OCI-LY3 (cell line): ENCODE data around the gene USF3.

Experiments used
- H2AFZ ChIP-seq: fragments of 200-600, 300-600 bp; shearing (Covaris generic); 2 replicates; pipeline ENCODE4 v1.6.0; 2014; ENCODE audit warnings: antibody characterized with exemption, low read depth, low read length
- H3K27ac ChIP-seq: fragments of 200-600, 300-600 bp; sonication (generic); 2 replicates; pipeline ENCODE4 v1.5.1; 2014; ENCODE audit warnings: mild to moderate bottlenecking, low read length, moderate library complexity, mixed read lengths
- H3K27me3 ChIP-seq: fragments of 200-600, 300-600 bp; sonication (generic); 2 replicates; pipeline ENCODE4 v1.6.1; 2014; ENCODE audit warnings: low read depth, low read length, mixed read lengths
- H3K36me3 ChIP-seq: fragments of 200-600, 300-600 bp; sonication (generic); replicated peaks from 2 replicates; pipeline ENCODE3; 2014; ENCODE audit warnings: low read depth, low read length, mixed read lengths
- H3K4me1 ChIP-seq: fragments of 300-600, 200-600 bp; sonication (generic); 2 replicates; pipeline ENCODE4 v1.6.1; 2014; ENCODE audit warnings: low read length, mixed read lengths
- H3K4me2 ChIP-seq: fragments of 200-600, 300-600 bp; sonication (generic); 2 replicates; pipeline ENCODE4 v1.6.1; 2014; ENCODE audit warnings: low read length, mixed read lengths
- H3K4me3 ChIP-seq: fragments of 300-600, 200-600 bp; sonication (generic); 2 replicates; pipeline ENCODE4 v1.5.1; 2014; ENCODE audit warnings: antibody characterized with exemption, mild to moderate bottlenecking, low read length, moderate library complexity
- H3K79me2 ChIP-seq: fragments of 300-600, 200-600 bp; shearing (Covaris generic); 2 replicates; pipeline ENCODE4 v1.6.1; 2014; ENCODE audit warnings: mild to moderate bottlenecking, low read length, mixed read lengths
- H3K9ac ChIP-seq: fragments of 300-600, 200-600 bp; shearing (Covaris generic); 2 replicates; pipeline ENCODE4 v1.6.0; 2014; ENCODE audit warnings: mild to moderate bottlenecking, low read length, moderate library complexity
- H3K9me3 ChIP-seq: fragments of 200-600, 300-600 bp; shearing (Covaris generic); 2 replicates; pipeline ENCODE4 v1.6.1; 2014; ENCODE audit warnings: low read length, mixed read lengths; ENCODE audit not compliant: insufficient read depth
- H4K20me1 ChIP-seq: fragments of 200-600, 300-600 bp; sonication (generic); 2 replicates; pipeline ENCODE4 v1.6.1; 2016; ENCODE audit warnings: low read length, mixed read lengths; ENCODE audit not compliant: insufficient read depth
- EZH2phosphoT487 ChIP-seq: fragments of 200-600 bp; shearing (Covaris generic); IDR thresholded peaks from 2 replicates; pipeline ENCODE4 v1.6.1; 2018; ENCODE audit warnings: antibody characterized with exemption, mixed run types, low read depth
- TF ChIP-seq, protein P1 (sequence below): fragments of 200-600, 300-600 bp; sonication (generic); IDR thresholded peaks from 2 replicates; pipeline ENCODE4 v1.5.1; 2014; ENCODE audit warnings: antibody characterized with exemption, low read length, low read depth

Gene USF3

DNA sequence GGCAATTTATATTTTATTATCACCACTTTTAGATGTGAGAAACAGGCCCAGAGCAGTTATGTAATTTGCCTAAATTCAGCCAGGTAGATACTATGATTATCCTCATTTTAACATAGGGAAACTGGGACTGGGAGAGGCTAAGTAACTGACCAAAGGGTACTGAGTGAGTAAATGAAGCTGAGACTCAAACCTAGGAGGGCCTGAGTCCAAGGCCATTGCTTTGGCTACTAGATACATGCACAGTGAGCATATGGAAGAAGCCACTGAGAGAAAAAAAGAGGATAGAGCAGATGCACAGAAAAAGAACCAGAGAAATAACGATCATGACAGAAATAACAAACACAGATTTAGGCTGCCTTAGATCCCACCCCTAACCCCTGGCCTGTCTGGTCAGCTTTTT, 33.6 kb downstream of the USF3 start:
- Histone ChIP-seq H3K9ac (no peak overlapping the region), H3K4me2 (no peak overlapping the region), H3K36me3 (peaks cover 6% of the 10 kb centered on the region), H2AFZ (no peak overlapping the region), H3K4me3 (no peak overlapping the region), H3K79me2 (no peaks in the 10 kb centered on the region), H4K20me1 (no peaks in the 10 kb centered on the region), H3K9me3 (no peaks in the 10 kb centered on the region), H3K27ac (no peak overlapping the region), H3K4me1 (no peaks in the 10 kb centered on the region), H3K27me3 (no peaks in the 10 kb centered on the region)
- no peak for TF ChIP-seq EZH2phosphoT487
- TF ChIP-seq, protein P1, sequence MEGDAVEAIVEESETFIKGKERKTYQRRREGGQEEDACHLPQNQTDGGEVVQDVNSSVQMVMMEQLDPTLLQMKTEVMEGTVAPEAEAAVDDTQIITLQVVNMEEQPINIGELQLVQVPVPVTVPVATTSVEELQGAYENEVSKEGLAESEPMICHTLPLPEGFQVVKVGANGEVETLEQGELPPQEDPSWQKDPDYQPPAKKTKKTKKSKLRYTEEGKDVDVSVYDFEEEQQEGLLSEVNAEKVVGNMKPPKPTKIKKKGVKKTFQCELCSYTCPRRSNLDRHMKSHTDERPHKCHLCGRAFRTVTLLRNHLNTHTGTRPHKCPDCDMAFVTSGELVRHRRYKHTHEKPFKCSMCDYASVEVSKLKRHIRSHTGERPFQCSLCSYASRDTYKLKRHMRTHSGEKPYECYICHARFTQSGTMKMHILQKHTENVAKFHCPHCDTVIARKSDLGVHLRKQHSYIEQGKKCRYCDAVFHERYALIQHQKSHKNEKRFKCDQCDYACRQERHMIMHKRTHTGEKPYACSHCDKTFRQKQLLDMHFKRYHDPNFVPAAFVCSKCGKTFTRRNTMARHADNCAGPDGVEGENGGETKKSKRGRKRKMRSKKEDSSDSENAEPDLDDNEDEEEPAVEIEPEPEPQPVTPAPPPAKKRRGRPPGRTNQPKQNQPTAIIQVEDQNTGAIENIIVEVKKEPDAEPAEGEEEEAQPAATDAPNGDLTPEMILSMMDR, result no peak

DNA sequence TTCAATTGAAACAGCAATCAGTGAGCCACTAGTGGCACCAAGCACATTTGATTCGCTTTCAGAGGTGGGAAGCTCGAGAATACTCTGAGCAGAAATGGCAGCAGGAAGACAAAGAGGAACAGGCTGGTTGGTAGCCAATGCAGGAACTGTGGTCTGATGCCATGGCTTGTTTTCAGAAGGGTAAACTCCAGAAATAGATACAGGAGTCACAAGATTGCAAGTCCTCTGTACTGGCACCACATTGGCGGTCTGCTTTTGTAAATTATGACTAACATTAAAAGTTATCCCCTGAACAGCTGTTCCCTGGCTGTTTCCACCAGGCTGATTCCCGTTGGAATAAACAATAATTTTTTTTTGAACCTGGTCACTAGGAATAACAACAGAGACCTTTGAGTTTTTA, 35.5 kb downstream of the USF3 start:
- Histone ChIP-seq H3K36me3 (peaks cover 6% of the 10 kb centered on the region), H3K4me1 (no peaks in the 10 kb centered on the region), H3K4me3 (no peak overlapping the region), H3K27me3 (no peaks in the 10 kb centered on the region), H3K27ac (no peak overlapping the region), H2AFZ (no peak overlapping the region), H3K4me2 (no peak overlapping the region), H4K20me1 (no peaks in the 10 kb centered on the region), H3K9me3 (no peaks in the 10 kb centered on the region), H3K79me2 (no peaks in the 10 kb centered on the region), H3K9ac (no peak overlapping the region)
- TF ChIP-seq EZH2phosphoT487, result no peak
- TF ChIP-seq, protein P1, result no peak

DNA sequence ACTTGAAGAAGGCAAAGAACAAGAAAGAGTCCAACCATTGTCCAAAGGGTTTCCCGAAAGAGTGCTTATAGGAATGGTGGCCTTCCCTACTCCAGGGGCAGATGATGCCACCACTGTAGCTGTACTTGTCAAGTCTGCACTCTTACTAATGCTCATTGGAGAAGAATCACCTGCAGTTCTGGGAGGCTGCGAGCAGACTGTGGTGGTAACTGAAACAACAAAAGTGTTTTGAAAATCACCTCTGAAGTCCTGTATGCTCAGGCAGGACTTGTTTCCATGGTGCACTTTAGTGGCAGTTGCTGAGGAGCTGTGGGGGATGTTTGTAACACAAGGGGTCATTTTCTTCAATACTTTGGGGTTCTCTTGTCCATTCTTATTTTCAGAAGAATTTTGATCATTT, 36.0 kb downstream of the USF3 start:
- TF ChIP-seq, protein P1, result no peak
- no peak for TF ChIP-seq EZH2phosphoT487
- no peak overlapping the region for H2AFZ ChIP-seq
- no peak overlapping the region for H3K27ac ChIP-seq
- no peaks in the 10 kb centered on the region for H3K9me3 ChIP-seq
- H3K27me3 ChIP-seq, result no peaks in the 10 kb centered on the region
- no peak overlapping the region for H3K9ac ChIP-seq
- H3K4me1 ChIP-seq, result no peaks in the 10 kb centered on the region
- no peak overlapping the region for H3K4me3 ChIP-seq
- H3K79me2 ChIP-seq, result no peaks in the 10 kb centered on the region
- H3K36me3 ChIP-seq, result peaks cover 6% of the 10 kb centered on the region
- no peaks in the 10 kb centered on the region for H4K20me1 ChIP-seq
- no peak overlapping the region for H3K4me2 ChIP-seq

DNA sequence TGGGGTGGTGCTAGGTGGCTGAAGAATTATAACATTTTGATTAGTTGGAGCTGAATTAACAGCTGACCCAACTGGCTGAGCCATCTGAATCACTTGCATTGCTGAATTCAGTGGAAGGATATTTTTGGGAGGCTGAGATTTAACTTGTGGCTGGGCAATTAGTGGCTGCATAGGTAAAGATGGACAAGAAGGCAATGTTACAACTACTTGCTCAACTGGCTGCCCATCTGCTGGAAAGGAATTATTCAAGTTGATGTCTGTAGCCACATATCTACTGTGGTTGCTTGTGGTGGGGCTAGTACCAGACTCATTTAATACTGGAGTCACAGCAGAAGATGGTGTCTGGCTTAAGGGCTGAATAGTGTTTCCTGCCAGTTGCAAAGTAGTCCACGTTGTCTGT, 36.4 kb downstream of the USF3 start:
- H3K4me2 ChIP-seq, result no peak overlapping the region
- H4K20me1 ChIP-seq, result no peaks in the 10 kb centered on the region
- H3K4me1 ChIP-seq, result no peaks in the 10 kb centered on the region
- no peak overlapping the region for H2AFZ ChIP-seq
- H3K79me2 ChIP-seq, result no peaks in the 10 kb centered on the region
- no peaks in the 10 kb centered on the region for H3K9me3 ChIP-seq
- H3K4me3 ChIP-seq, result no peak overlapping the region
- peaks cover 6% of the 10 kb centered on the region for H3K36me3 ChIP-seq
- TF ChIP-seq EZH2phosphoT487, result no peak
- TF ChIP-seq, protein P1, result no peak
- H3K27me3 ChIP-seq, result no peaks in the 10 kb centered on the region
- H3K27ac ChIP-seq, result no peak overlapping the region
- no peak overlapping the region for H3K9ac ChIP-seq
